Erythroblast (primary cell): ENCODE data around the gene CALN1.

ENCODE experiments used
- GATA1 ChIP-seq: IDR thresholded peaks from 2 replicates; pipeline ENCODE4 v1.6.1; 2011; ENCODE audit warnings: low read depth, mild to moderate bottlenecking, control low read depth, low read length, moderate library complexity
- POLR2A ChIP-seq: IDR thresholded peaks from 2 replicates; pipeline ENCODE4 v1.6.1; 2011; ENCODE audit warnings: mild to moderate bottlenecking, low read length

DNA sequence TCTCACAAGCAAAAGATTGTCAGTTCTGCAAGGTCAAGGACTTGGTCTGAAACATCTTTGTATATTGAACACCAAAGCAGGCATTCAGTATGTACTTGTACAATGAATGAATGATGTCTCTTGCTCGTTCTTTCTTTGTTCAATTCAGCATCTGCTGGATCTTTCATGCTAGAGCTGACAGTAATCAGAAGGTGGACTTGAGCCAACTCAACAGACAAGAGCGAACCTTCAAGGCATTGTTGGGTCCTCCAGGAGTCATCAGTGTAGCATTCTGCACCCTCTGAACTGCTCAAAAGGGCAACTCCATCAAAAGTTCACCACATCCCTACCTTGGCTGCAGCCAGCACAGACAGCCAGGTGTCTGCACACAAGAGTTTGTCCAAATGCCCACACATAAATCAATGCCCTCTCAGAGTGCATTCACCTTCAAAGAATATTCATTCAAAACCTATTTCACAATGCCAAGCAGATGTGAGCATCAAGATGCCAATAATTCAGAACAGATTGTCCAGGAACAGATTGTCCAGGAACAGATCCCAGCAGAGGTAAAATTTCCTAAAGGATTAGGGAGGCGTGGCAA is 386.7 kb downstream of the CALN1 start:
- no peak for TF ChIP-seq POLR2A
- no peak for TF ChIP-seq GATA1
